Neuronal stem cell (in vitro differentiated cells): ENCODE data around the gene PRR14L.
"Not testable (repeated sequence)": the region's sequence is repeated elsewhere in the genome, so short reads cannot be mapped to it uniquely, and the experiment has no call there.

ENCODE experiments used
- DNase-seq: peaks from one replicate; pipeline ENCODE4 v3.0.0-alpha.2; 2013; ENCODE audit warnings: low spot score
- H2AFZ ChIP-seq: one replicate; pipeline ENCODE4 v1.6.1; 2013; ENCODE audit warnings: mild to moderate bottlenecking, low read length, inconsistent platforms
- H2AK5ac ChIP-seq: 2 replicates; pipeline ENCODE4 v1.6.1; 2013; ENCODE audit warnings: low read depth, mild to moderate bottlenecking, inconsistent platforms, low read length, moderate library complexity, mixed read lengths
- H2BK120ac ChIP-seq: 2 replicates; pipeline ENCODE4 v1.6.1; 2013; ENCODE audit warnings: low read depth, mild to moderate bottlenecking, inconsistent platforms, low read length, moderate library complexity, mixed read lengths
- H2BK12ac ChIP-seq: one replicate; pipeline ENCODE4 v1.6.1; 2013; ENCODE audit warnings: low read length, inconsistent platforms
- H2BK15ac ChIP-seq: 2 replicates; pipeline ENCODE4 v1.6.1; 2013; ENCODE audit warnings: mild to moderate bottlenecking, low read length, inconsistent platforms, mixed read lengths
- H2BK5ac ChIP-seq: one replicate; pipeline ENCODE4 v1.6.1; 2013; ENCODE audit warnings: inconsistent platforms, mild to moderate bottlenecking, low read length, moderate library complexity
- H3K14ac ChIP-seq: one replicate; pipeline ENCODE4 v1.6.1; 2013; ENCODE audit warnings: low read length, inconsistent platforms
- H3K18ac ChIP-seq: 2 replicates; pipeline ENCODE4 v1.6.1; 2013; ENCODE audit warnings: low read length, inconsistent platforms
- H3K23ac ChIP-seq: 2 replicates; pipeline ENCODE4 v1.6.1; 2013; ENCODE audit warnings: low read depth, mild to moderate bottlenecking, mixed read lengths, low read length, inconsistent platforms; ENCODE audit not compliant: poor library complexity
- H3K27ac ChIP-seq: replicated peaks from 3 replicates; pipeline ENCODE4 v1.5.1; 2013; ENCODE audit warnings: low read length, inconsistent platforms
- H3K27me3 ChIP-seq, 3 experiments: 2 replicates each; pipeline ENCODE4 v1.6.1; 2013; ENCODE audit warnings: low read length in 3 of 3, mild to moderate bottlenecking in 2 of 3, inconsistent platforms in 1 of 3, low read depth in 1 of 3, mixed read lengths in 1 of 3, moderate library complexity in 1 of 3; ENCODE audit not compliant: control insufficient read depth in 3 of 3, insufficient read depth in 3 of 3
- H3K36me3 ChIP-seq, 2 donors: replicated peaks in 1 of 2; 2 replicates each; pipeline ENCODE4 v1.6.1; 2013; ENCODE audit warnings: low read length in 2 of 2; ENCODE audit not compliant: control insufficient read depth in 2 of 2, insufficient read depth in 2 of 2
- H3K4ac ChIP-seq: 2 replicates; pipeline ENCODE4 v1.6.1; 2013; ENCODE audit warnings: inconsistent platforms, mild to moderate bottlenecking, low read length, moderate library complexity
- H3K4me1 ChIP-seq, 2 donors: 1 replicate in 1 of 2; 2 replicates in 1 of 2; pipeline ENCODE4 v1.6.1; 2013; ENCODE audit warnings: low read length in 2 of 2, low read depth in 1 of 2; ENCODE audit not compliant: control insufficient read depth in 2 of 2, insufficient read depth in 1 of 2
- H3K4me2 ChIP-seq: one replicate; pipeline ENCODE4 v1.6.1; 2013; ENCODE audit warnings: mild to moderate bottlenecking, low read length, inconsistent platforms; ENCODE audit not compliant: insufficient read depth, poor library complexity, severe bottlenecking
- H3K4me3 ChIP-seq, 2 donors: 2 replicates each; pipeline ENCODE4 v1.5.1; 2013; ENCODE audit warnings: low read length in 2 of 2, mild to moderate bottlenecking in 2 of 2, inconsistent platforms in 1 of 2, moderate library complexity in 1 of 2
- H3K79me1 ChIP-seq: one replicate; pipeline ENCODE4 v1.6.1; 2013; ENCODE audit warnings: low read depth, mild to moderate bottlenecking, inconsistent platforms, low read length, moderate library complexity
- H3K9ac ChIP-seq: one replicate; pipeline ENCODE4 v1.6.1; 2013; ENCODE audit warnings: mild to moderate bottlenecking, low read depth, low read length, inconsistent platforms; ENCODE audit not compliant: poor library complexity
- H3K9me3 ChIP-seq, 2 donors: replicated peaks in 1 of 2; 2 replicates each; pipeline versions ENCODE3 to v1.6.1; 2013; ENCODE audit warnings: low read length in 2 of 2, mild to moderate bottlenecking in 2 of 2, inconsistent platforms in 1 of 2, low read depth in 1 of 2, mixed read lengths in 1 of 2, moderate library complexity in 1 of 2; ENCODE audit not compliant: control insufficient read depth in 2 of 2, insufficient read depth in 1 of 2
- H4K8ac ChIP-seq: one replicate; pipeline ENCODE4 v1.6.1; 2013; ENCODE audit warnings: low read depth, mild to moderate bottlenecking, inconsistent platforms, low read length, moderate library complexity
- H4K91ac ChIP-seq: one replicate; pipeline ENCODE4 v1.6.1; 2013; ENCODE audit warnings: low read length, low read depth, mild to moderate bottlenecking, inconsistent platforms; ENCODE audit not compliant: poor library complexity
- WGBS, 2 donors: extraction: QIAGEN DNeasy Blood & Tissue Kit; methylation state at CpG; one replicate each; pipeline ENCODE4 v1.1.7; 2013; ENCODE audit warnings: missing lambda C conversion rate in 2 of 2, mixed read lengths in 1 of 2; ENCODE audit not compliant: insufficient read length in 2 of 2, insufficient replicate concordance in 1 of 2; ENCODE audit errors: extremely low coverage in 2 of 2; 5-methylcytosine and 5-hydroxymethylcytosine counted together

PRR14L gene

DNA sequence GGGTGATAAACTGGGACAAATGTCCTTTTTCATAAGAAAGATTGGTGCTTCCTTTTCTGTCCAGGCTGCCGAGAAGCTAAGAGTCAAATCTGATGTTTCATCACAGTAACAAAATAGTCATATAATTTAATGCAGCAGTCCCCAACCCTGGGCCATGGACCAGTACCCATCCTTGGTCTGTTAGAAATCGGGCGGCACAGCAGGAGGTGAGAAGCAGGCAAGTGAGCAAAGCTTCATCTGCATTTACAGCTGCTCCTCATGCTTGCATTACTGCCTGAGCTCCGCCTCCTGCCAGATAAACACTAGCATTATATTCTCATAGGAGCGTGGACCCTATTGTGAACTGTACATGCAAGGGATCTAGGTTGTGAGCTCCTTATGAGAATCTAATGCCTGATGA is 26.2 kb downstream of the PRR14L start:
- Histone ChIP-seq H3K9me3 (peaks cover 0 to 14% of the 10 kb centered on the region in 2 donors), H3K9ac (no peak overlapping the region), H3K27me3 (no peaks in the 10 kb centered on the region), H3K23ac (no peak overlapping the region), H3K27ac (no peak overlapping the region), H2AFZ (no peak overlapping the region), H2BK5ac (no peak overlapping the region), H2BK120ac (no peak overlapping the region), H2BK12ac (no peak overlapping the region), H3K79me1 (peaks cover 4% of the 10 kb centered on the region), H3K18ac (no peak overlapping the region), H3K4me3 (no peak overlapping the region), H4K8ac (no peak overlapping the region), H3K14ac (no peak overlapping the region), H3K4me2 (no peak overlapping the region), H3K4ac (no peak overlapping the region), H3K36me3 (peaks cover 28 to 84% of the 10 kb centered on the region in 2 donors), H2AK5ac (no peak overlapping the region), H3K4me1 (no peaks in the 10 kb centered on the region), H4K91ac (no peak overlapping the region), H2BK15ac (no peak overlapping the region)
- no peak for DNase-seq
- no CpG with 5 or more reads among the region's 5 CpGs for WGBS, 2 donors

DNA sequence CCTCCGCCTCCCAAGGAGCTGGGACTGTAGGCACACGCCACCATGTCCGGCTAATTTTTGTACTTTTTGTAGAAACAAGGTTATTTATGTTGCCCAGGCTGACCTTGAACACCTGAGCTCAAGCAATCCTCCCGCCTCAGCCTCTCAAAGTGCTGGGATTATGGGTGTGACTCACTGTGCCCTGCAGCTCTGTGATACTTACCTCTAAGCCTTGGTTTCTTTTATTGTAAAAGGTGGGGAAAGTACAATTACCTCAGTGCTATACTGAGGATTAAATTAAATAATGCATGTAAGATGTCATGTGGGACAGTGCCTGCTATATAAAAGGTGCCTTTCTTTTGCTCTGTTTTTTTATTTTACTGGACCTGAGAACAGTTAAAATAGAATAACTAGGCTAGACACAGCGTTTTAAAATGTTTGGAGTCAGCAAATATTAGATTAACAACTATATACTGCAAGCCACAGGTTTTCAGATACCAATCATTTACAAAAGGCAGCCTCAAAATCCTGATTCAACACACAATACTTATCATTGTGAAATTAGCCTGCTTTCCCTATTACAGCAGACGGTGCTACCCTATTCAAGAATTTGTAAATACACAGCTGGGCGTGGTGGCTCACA is 30.0 kb downstream of the PRR14L start:
- Histone ChIP-seq H4K91ac (no peak overlapping the region), H3K4me3 (no peak overlapping the region), H3K9me3 (peaks cover 0 to 14% of the 10 kb centered on the region in 2 donors), H2BK15ac (no peak overlapping the region), H3K4me2 (no peak overlapping the region), H3K18ac (no peak overlapping the region), H3K23ac (no peak overlapping the region), H3K4ac (no peak overlapping the region), H3K14ac (no peak overlapping the region), H2AK5ac (no peak overlapping the region), H4K8ac (no peak overlapping the region), H3K27ac (no peak overlapping the region), H3K4me1 (no peaks in the 10 kb centered on the region), H3K36me3 (peaks cover 26 to 91% of the 10 kb centered on the region in 2 donors), H3K27me3 (no peaks in the 10 kb centered on the region), H3K79me1 (peaks cover 1% of the 10 kb centered on the region), H2BK120ac (no peak overlapping the region), H3K9ac (no peak overlapping the region), H2BK5ac (no peak overlapping the region), H2BK12ac (no peak overlapping the region), H2AFZ (no peak overlapping the region)
- DNase-seq = no peak
- WGBS, 2 donors = no CpG with 5 or more reads among the region's 7 CpGs

DNA sequence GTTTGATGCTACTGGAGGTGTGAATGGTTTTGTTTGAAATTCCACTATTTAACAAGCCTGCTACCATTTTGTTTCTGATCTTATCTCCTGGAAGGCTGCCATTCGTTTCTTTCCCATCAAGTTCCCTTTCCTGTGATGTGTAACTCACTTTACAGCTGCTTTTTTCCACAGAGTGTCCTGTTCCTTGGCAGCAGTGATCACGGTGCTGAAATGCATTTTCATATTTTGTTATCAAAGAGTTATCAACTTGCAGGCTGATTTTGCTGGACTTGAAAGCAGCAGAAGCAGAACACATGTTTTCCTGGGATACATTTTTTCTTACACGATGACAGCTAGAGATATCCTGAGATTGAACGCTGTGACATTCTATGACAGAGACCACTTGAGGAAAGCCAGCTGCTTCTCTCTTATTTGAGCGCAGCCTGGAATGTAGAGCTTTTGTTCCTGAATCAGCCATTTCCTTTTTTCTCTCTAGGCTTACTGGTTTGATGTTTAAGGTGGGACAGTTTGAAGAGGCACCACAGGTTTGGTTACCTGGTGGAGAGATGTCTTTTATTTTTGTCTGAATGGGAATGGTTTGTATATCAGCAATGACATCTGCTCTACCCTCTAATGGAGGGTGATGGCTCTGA is 34.7 kb downstream of the PRR14L start:
- Histone ChIP-seq H3K18ac (no peak overlapping the region), H3K36me3 (peaks cover 27 to 92% of the 10 kb centered on the region in 2 donors), H3K79me1 (no peaks in the 10 kb centered on the region), H2BK12ac (no peak overlapping the region), H3K23ac (no peak overlapping the region), H3K9ac (no peak overlapping the region), H4K91ac (no peak overlapping the region), H2BK5ac (no peak overlapping the region), H3K4me1 (no peaks in the 10 kb centered on the region), H4K8ac (no peak overlapping the region), H3K9me3 (no peaks in the 10 kb centered on the region), H3K14ac (no peak overlapping the region), H2BK120ac (no peak overlapping the region), H2BK15ac (no peak overlapping the region), H3K27ac (no peak overlapping the region), H2AK5ac (no peak overlapping the region), H3K4ac (no peak overlapping the region), H3K4me3 (no peak overlapping the region), H2AFZ (no peak overlapping the region), H3K27me3 (no peaks in the 10 kb centered on the region), H3K4me2 (no peak overlapping the region)
- no CpG with 5 or more reads among the region's 5 CpGs for WGBS, 2 donors
- no peak for DNase-seq

DNA sequence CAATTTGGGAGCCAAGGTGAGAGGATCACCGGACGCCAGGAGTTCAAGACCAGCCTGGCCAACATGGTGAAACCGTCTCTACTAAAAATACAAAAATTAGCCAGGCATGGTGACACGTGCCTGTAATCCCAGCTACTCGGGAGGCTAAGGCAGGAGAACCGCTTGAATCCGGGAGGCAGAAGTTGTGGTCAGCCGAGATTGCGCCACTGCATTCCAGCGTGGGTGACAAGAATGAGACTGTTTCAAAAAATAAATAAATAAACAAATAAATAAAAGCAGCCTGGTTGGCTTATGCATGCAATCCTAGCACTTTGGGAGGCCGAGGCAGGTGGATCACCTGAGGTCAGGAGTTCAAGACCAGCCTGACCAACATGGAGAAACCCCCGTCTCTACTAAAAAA is 38.7 kb downstream of the PRR14L start:
- not testable (repeated sequence) for H2AFZ ChIP-seq, H3K27me3 ChIP-seq, H3K27ac ChIP-seq, H4K91ac ChIP-seq, H3K14ac ChIP-seq, H2BK15ac ChIP-seq, H3K79me1 ChIP-seq, H3K4me1 ChIP-seq, DNase-seq, H3K9ac ChIP-seq, H3K18ac ChIP-seq, H2AK5ac ChIP-seq, H2BK120ac ChIP-seq, H3K4ac ChIP-seq, H2BK12ac ChIP-seq, H3K9me3 ChIP-seq, H2BK5ac ChIP-seq, H3K4me2 ChIP-seq, H3K4me3 ChIP-seq, H3K23ac ChIP-seq, H4K8ac ChIP-seq
- WGBS, 2 donors = no CpG with 5 or more reads among the region's 12 CpGs
- peaks cover 26 to 86% of the 10 kb centered on the region in 2 donors for H3K36me3 ChIP-seq
